Right ventricle myocardium inferior (tissue), 1 donor: ENCODE results near the gene LGALS4. TPM values are rescaled to one million over a fixed set of nuclear protein-coding genes. Genes with fewer than 3 reads are reported as not detected.
"Not testable (repeated sequence)": the region's sequence is repeated elsewhere in the genome, so short reads cannot be mapped to it uniquely, and the experiment has no call there.

Experiments
- ATAC-seq: fragments of 200-7000 bp; cut with Tn5 transposase; one replicate; pipeline ENCODE4 v1.9.1; 2020; ENCODE audit warnings: mild to moderate bottlenecking, moderate library complexity
- DNase-seq: peaks from one replicate; pipeline ENCODE4 v3.0.0; 2021; ENCODE audit errors: missing footprints
- intact Hi-C: fragments of 100-400 bp; cut with DNase I; formaldehyde crosslinking; loops from one replicate; pipeline ENCODE4 v1.11.0; 2022
- total RNA-seq: library from RNA; stranded (reverse); fragmentation: NEBNext Ultra II Directional; extraction: Animal tissue kit (Norgen Biotek cat#: 25700); gene quantifications from one replicate; pipeline ENCODE4 v1.2.1, GENCODE V29; 2021
- donor health status: DM: no; HTN: yes; CAD: no; lungs with severe emphysema.

LGALS4 gene
- total RNA-seq, 1 donor from 2014 or later = 0.76 TPM

DNA sequence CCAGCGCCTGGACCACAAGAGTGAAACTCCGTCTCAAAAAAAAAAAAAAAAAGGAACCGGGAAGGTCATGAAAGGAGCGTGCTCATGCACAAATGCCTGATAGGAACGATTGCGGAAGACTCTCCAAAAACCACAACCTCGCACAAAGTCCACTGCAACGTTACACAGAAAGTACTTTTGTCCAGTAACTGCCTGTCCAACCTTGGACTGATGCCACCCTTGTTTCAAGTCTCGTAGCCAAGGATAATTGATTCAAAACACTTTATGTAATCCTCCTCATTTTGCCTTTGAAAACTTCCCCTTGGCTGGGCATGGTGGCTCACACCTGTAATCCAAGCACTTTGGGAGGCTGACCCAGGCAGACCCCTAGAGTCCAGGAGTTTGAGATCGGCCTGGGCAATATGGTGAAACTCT, 53.1 kb downstream of the LGALS4 start:
- DNase-seq (no peak), ATAC-seq (no peak)
- intact Hi-C loops = no loop called here

DNA sequence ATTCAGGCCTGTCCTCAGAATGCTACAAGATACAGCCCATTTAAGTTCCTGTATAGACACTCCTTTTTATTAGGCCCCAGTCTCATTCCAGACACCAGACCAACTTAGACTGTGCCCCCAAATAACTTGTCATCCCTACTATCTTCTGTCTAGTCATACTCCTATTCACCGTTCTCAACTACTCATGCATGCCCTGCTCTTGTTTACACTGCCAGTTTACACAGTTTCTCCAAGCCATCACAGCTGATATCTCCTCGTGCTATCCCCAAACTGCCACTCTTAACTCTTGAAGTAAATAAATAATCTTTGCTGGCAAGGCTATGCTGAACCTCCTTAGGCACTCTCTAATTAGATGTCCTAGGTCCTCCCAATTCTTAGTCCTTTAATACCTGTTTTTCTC, 58.5 kb downstream of the LGALS4 start:
- ATAC-seq, DNase-seq, intact Hi-C loops: not testable (repeated sequence)

DNA sequence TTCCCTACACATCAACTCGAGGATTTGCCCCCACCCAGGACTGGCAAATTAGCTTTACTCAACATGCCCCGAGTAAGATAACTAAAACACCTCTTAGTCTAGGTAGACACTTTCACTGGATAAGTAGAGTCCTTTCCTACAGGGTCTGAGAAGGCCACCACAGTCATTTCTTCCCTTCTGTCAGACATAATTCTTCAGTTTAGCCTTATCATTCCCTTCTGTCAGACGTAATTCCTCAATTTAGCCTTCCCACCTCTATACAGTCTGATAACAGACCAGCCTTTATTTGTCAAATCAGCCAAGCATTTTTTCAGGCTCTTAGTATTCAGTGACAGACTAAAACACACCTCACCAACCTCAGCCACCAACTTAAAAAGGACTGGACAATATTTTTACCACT, 59.0 kb downstream of the LGALS4 start:
- DNase-seq, intact Hi-C loops, ATAC-seq: not testable (repeated sequence)

Other genes with a start within 250 kb of the LGALS4 start
- 3.1 TPM for gene MAP4K1, start 195.0 kb downstream of the LGALS4 start, total RNA-seq
- gene EIF3K, start 193.8 kb downstream of the LGALS4 start, total RNA-seq = 660 TPM
- 145 TPM for gene ACTN4, start 165.3 kb downstream of the LGALS4 start, total RNA-seq
- gene CAPN12, start 68.5 kb downstream of the LGALS4 start, total RNA-seq = not detected
- not detected for gene LGALS7, start 39.4 kb downstream of the LGALS4 start, total RNA-seq
- gene LGALS7B, start 23.7 kb downstream of the LGALS4 start, total RNA-seq = not detected
- 1,308 TPM for gene ECH1, start 18.8 kb upstream of the LGALS4 start, total RNA-seq
- 184 TPM for gene HNRNPL, start 37.0 kb upstream of the LGALS4 start, total RNA-seq
- 4.1 TPM for gene RINL, start 65.3 kb upstream of the LGALS4 start, total RNA-seq
- gene SIRT2, start 86.7 kb upstream of the LGALS4 start, total RNA-seq = 99.8 TPM
- 17.9 TPM for gene NFKBIB, start 87.0 kb upstream of the LGALS4 start, total RNA-seq
- gene CCER2, start 99.2 kb upstream of the LGALS4 start, total RNA-seq = not detected
- gene SARS2, start 117.8 kb upstream of the LGALS4 start, total RNA-seq = 16.0 TPM
- gene MRPS12, start 118.0 kb upstream of the LGALS4 start, total RNA-seq = 67.9 TPM
- gene FBXO17, start 162.8 kb upstream of the LGALS4 start, total RNA-seq = 2.3 TPM
- 15.1 TPM for gene FBXO27, start 219.6 kb upstream of the LGALS4 start, total RNA-seq